HL-60 (cell line): ENCODE data around the gene POLR2M.

ENCODE experiments used
- DNase-seq, 2 experiments: peaks; one replicate each; pipeline ENCODE4 v3.0.0-alpha.2; 2010 to 2020; ENCODE audit warnings: low read depth in 1 of 2, low spot score in 1 of 2
- H3K27ac ChIP-seq: fragments of 250-450 bp; sonication (Bioruptor Pico); replicated peaks from 2 replicates; pipeline ENCODE4 v1.5.1; 2020; ENCODE audit warnings: mild to moderate bottlenecking, moderate library complexity
- H3K27me3 ChIP-seq: fragments of 250-450 bp; sonication (Bioruptor Pico); 2 replicates; pipeline ENCODE4 v1.5.1; 2021; ENCODE audit warnings: mild to moderate bottlenecking, moderate library complexity; ENCODE audit not compliant: insufficient read depth, poor library complexity, severe bottlenecking
- H3K4me3 ChIP-seq: replicated peaks from 2 replicates; pipeline ENCODE4 v1.5.1; 2011; ENCODE audit warnings: mild to moderate bottlenecking, control low read depth, low read length; ENCODE audit not compliant: insufficient read depth
- GABPA ChIP-seq: IDR thresholded peaks from 2 replicates; pipeline ENCODE4 v1.6.1; 2012; ENCODE audit warnings: low read depth
- POLR2AphosphoS5 ChIP-seq: IDR thresholded peaks from 2 replicates; pipeline ENCODE4 v1.6.1; 2012; ENCODE audit warnings: low read depth
- REST ChIP-seq: IDR thresholded peaks from 2 replicates; pipeline ENCODE4 v1.6.1; 2012; ENCODE audit warnings: low read depth; ENCODE audit not compliant: insufficient replicate concordance
- SPI1 ChIP-seq: IDR thresholded peaks from 2 replicates; pipeline ENCODE4 v1.6.1; 2012; ENCODE audit warnings: low read depth, mild to moderate bottlenecking, borderline replicate concordance
- TF ChIP-seq, protein P1 (sequence below): IDR thresholded peaks from one replicate; pipeline ENCODE4 v1.5.1; 2011; ENCODE audit warnings: low read length, control low read depth, inconsistent platforms; ENCODE audit not compliant: insufficient read depth

Gene POLR2M

DNA sequence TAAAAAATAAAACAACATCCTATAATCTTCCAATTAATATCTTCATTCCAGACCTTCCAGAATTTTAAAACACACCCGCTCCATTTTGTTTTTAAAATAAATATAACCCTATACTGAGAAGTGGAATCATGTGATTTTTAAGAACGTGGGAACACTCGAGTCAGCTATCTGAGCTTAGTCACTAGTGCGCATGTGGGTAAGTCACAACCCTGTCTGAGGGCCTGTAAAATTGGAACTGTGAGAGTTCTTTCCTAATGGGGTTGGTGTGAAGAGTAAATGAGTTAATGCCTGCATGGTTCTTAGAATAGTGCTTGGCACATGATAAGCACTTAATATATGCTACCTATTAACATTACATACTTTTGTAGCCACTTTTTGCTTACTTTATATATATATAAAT, 19.9 kb upstream of the POLR2M start:
- Histone ChIP-seq H3K27ac (no peak overlapping the region), H3K27me3 (no peaks in the 10 kb centered on the region), H3K4me3 (no peak overlapping the region)
- TF ChIP-seq, protein P1, sequence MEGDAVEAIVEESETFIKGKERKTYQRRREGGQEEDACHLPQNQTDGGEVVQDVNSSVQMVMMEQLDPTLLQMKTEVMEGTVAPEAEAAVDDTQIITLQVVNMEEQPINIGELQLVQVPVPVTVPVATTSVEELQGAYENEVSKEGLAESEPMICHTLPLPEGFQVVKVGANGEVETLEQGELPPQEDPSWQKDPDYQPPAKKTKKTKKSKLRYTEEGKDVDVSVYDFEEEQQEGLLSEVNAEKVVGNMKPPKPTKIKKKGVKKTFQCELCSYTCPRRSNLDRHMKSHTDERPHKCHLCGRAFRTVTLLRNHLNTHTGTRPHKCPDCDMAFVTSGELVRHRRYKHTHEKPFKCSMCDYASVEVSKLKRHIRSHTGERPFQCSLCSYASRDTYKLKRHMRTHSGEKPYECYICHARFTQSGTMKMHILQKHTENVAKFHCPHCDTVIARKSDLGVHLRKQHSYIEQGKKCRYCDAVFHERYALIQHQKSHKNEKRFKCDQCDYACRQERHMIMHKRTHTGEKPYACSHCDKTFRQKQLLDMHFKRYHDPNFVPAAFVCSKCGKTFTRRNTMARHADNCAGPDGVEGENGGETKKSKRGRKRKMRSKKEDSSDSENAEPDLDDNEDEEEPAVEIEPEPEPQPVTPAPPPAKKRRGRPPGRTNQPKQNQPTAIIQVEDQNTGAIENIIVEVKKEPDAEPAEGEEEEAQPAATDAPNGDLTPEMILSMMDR, result no peak
- TF ChIP-seq POLR2AphosphoS5, result no peak
- TF ChIP-seq REST, result no peak
- TF ChIP-seq SPI1, result no peak
- no peak for TF ChIP-seq GABPA
- DNase-seq, result no peak

GRCh38 chr15:57690341-57690966, 16.1 kb upstream of the POLR2M start:
- TF ChIP-seq SPI1 (no peak), POLR2AphosphoS5 (no peak), GABPA (no peak), REST (no peak)
- TF ChIP-seq, protein P1, result no peak
- no peak overlapping the region for H3K27ac ChIP-seq
- no peak for DNase-seq
- H3K27me3 ChIP-seq, result no peaks in the 10 kb centered on the region
- H3K4me3 ChIP-seq, result no peak overlapping the region

GRCh38 chr15:57691082-57691481, 15.4 kb upstream of the POLR2M start:
- H3K27ac ChIP-seq, result no peak overlapping the region
- no peaks in the 10 kb centered on the region for H3K27me3 ChIP-seq
- TF ChIP-seq REST (no peak), GABPA (no peak), POLR2AphosphoS5 (no peak), SPI1 (no peak)
- TF ChIP-seq, protein P1, result no peak
- H3K4me3 ChIP-seq, result no peak overlapping the region
- no peak for DNase-seq
